Caco-2 (cell line): ENCODE data around the gene PAX7. TPM values are rescaled to one million over a fixed set of nuclear protein-coding genes. Genes with fewer than 3 reads are reported as not detected.

Source experiments
- BruUV-seq: library from RNA; stranded (reverse); fragments of 400-500 nt; replicated peaks from 2 replicates; lab custom pipeline; 2021; lab: Mats Ljungman, UMichigan
- CTCF ChIA-PET: fragments of 300-600 bp; sonication (Branson Sonifier 250); formaldehyde crosslinking; loops from one replicate; lab custom pipeline; 2022; ENCODE audit warnings: antibody characterized with exemption; lab: Charles Lee
- POLR2A ChIA-PET: fragments of 300-600 bp; sonication (Branson Sonifier 250); formaldehyde crosslinking; loops from one replicate; lab custom pipeline; 2022; ENCODE audit warnings: antibody characterized with exemption; lab: Charles Lee
- DNase-seq, 2 experiments: peaks; one replicate each; pipeline versions ENCODE4 v3.0.0 to v3.0.0-alpha.2; 2020 to 2022
- H3K27me3 ChIP-seq: replicated peaks from 2 replicates; pipeline ENCODE4 v1.6.0; 2011; ENCODE audit warnings: low read length; ENCODE audit not compliant: control insufficient read depth, insufficient read depth
- H3K36me3 ChIP-seq: 2 replicates; pipeline ENCODE4 v1.5.1; 2011; ENCODE audit warnings: low read length; ENCODE audit not compliant: control insufficient read depth, insufficient read depth
- H3K4me1 ChIP-seq: fragments of 250-450 bp; sonication (Bioruptor Pico); 2 replicates; pipeline ENCODE4 v1.5.1; 2020; ENCODE audit warnings: mild to moderate bottlenecking
- H3K4me3 ChIP-seq: 2 replicates; pipeline ENCODE4 v1.5.1; 2011; ENCODE audit warnings: low read depth, mild to moderate bottlenecking, control low read depth, low read length
- H3K9me3 ChIP-seq: fragments of 250-450 bp; sonication (Bioruptor Pico); 2 replicates; pipeline ENCODE4 v1.5.1; 2020; ENCODE audit warnings: mild to moderate bottlenecking, moderate library complexity
- H3K27ac Mint-ChIP-seq: one replicate; pipeline ENCODE4 v1.8.0; 2022; ENCODE audit warnings: mixed read lengths; ENCODE audit not compliant: unreplicated experiment
- H3K27me3 Mint-ChIP-seq: one replicate; pipeline ENCODE4 v1.8.0; 2022; ENCODE audit warnings: mixed read lengths; ENCODE audit not compliant: insufficient read depth, unreplicated experiment
- H3K36me3 Mint-ChIP-seq: one replicate; pipeline ENCODE4 v1.8.0; 2022; ENCODE audit warnings: mild to moderate bottlenecking, mixed read lengths; ENCODE audit not compliant: insufficient read depth, unreplicated experiment
- H3K4me1 Mint-ChIP-seq: one replicate; pipeline ENCODE4 v1.8.0; 2022; ENCODE audit warnings: low read depth, mixed read lengths; ENCODE audit not compliant: unreplicated experiment
- H3K4me3 Mint-ChIP-seq: one replicate; pipeline ENCODE4 v1.8.0; 2022; ENCODE audit warnings: mild to moderate bottlenecking, moderate library complexity, mixed read lengths; ENCODE audit not compliant: unreplicated experiment
- H3K9me3 Mint-ChIP-seq: one replicate; pipeline ENCODE4 v1.8.0; 2022; ENCODE audit warnings: mixed read lengths; ENCODE audit not compliant: unreplicated experiment
- intact Hi-C: fragments of 100-400 bp; cut with micrococcal nuclease; formaldehyde crosslinking; loops from one replicate; pipeline ENCODE4 v1.10.0; 2022; ENCODE audit not compliant: unreplicated experiment
- total RNA-seq: library from RNA; stranded (reverse); gene quantifications from 2 replicates; pipeline ENCODE4 v1.2.3, GENCODE V29; 2022
- TF ChIP-seq, protein P1 (sequence below), 2 experiments: fragments of 200-600 bp in 1 of 2; IDR thresholded peaks; 1 replicate in 1 of 2; 2 replicates in 1 of 2; pipeline versions ENCODE4 v1.5.1 to v1.8.0; 2011 to 2022; ENCODE audit warnings: antibody characterized with exemption in 1 of 2, control low read depth in 1 of 2, inconsistent platforms in 1 of 2, low read depth in 1 of 2, low read length in 1 of 2, mild to moderate bottlenecking in 1 of 2, moderate library complexity in 1 of 2; ENCODE audit not compliant: insufficient read depth in 1 of 2, severe bottlenecking in 1 of 2, unreplicated experiment in 1 of 2

The PAX7 gene
- total RNA-seq, 1 experiment from 2014 or later, result 0.18 TPM

DNA sequence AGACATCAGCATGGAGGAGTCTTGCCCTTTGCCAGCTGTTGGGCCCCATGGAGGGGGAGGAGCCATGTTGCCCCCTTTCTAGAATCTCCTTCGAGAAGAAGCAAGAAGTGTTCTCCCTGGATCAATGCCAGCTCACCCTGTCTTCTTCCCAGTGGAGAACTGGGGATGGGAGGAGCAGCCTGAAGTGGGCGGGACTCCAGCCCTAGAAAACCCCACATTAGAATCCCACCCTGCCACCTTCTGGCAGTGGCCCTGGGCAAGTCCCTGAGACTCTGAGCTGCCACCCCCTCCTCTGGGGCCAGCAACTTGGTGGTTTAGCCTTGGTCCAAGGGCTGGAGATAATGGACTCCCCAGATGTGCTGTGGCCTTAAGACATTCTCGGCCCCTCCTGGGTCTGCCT is 51.7 kb downstream of the PAX7 start:
- Histone ChIP-seq H3K9me3 (no peaks in the 10 kb centered on the region), H3K27me3 (no peaks in the 10 kb centered on the region; the same call in 1 of the 2 replicates), H3K36me3 (no peaks in the 10 kb centered on the region), H3K4me3 (no peak overlapping the region), H3K4me1 (no peaks in the 10 kb centered on the region)
- DNase-seq, result no peak
- intact Hi-C loops, result no loop called here
- POLR2A ChIA-PET, result no interaction called here
- CTCF ChIA-PET, result no interaction called here
- BruUV-seq, result no TSS peak
- H3K27me3 Mint-ChIP-seq, result peaks cover 9% of the 10 kb centered on the region
- peaks cover 6% of the 10 kb centered on the region for H3K36me3 Mint-ChIP-seq
- TF ChIP-seq, protein P1, sequence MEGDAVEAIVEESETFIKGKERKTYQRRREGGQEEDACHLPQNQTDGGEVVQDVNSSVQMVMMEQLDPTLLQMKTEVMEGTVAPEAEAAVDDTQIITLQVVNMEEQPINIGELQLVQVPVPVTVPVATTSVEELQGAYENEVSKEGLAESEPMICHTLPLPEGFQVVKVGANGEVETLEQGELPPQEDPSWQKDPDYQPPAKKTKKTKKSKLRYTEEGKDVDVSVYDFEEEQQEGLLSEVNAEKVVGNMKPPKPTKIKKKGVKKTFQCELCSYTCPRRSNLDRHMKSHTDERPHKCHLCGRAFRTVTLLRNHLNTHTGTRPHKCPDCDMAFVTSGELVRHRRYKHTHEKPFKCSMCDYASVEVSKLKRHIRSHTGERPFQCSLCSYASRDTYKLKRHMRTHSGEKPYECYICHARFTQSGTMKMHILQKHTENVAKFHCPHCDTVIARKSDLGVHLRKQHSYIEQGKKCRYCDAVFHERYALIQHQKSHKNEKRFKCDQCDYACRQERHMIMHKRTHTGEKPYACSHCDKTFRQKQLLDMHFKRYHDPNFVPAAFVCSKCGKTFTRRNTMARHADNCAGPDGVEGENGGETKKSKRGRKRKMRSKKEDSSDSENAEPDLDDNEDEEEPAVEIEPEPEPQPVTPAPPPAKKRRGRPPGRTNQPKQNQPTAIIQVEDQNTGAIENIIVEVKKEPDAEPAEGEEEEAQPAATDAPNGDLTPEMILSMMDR (IDR thresholded peaks at IDR 0.05; ENCODE audit: insufficient read depth in 1 of 2, low read depth in 1 of 2, low read length in 1 of 2, severe bottlenecking in 1 of 2, unreplicated experiment in 1 of 2), result no peak
- no peak overlapping the region for H3K27ac Mint-ChIP-seq
- no peak overlapping the region for H3K4me3 Mint-ChIP-seq
- no peaks in the 10 kb centered on the region for H3K4me1 Mint-ChIP-seq
- H3K9me3 Mint-ChIP-seq, result peaks cover 9% of the 10 kb centered on the region

DNA sequence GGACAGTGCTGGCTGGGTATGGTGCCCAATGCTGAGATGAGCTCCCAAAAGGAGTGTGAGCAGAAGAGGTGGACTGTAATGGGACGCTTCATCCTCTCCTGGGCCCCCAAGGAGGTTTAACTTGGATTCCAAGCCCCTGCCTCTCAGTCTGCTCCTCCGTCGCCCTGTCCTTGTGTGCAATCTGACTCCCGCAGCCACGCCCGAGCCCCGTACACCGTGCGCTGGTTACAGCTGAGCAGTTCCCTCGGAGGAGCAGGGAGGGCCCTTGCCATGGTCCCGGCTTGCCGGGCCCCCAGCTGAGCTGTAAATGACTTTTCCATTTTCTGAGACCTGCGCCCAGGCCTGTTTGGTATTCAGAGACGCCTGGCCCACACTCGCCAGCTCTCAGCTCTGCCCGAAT is 53.7 kb downstream of the PAX7 start:
- H3K4me1 Mint-ChIP-seq, result no peaks in the 10 kb centered on the region
- ChIA-PET CTCF (interaction anchor here (0.8 to 1.3 kb wide), 2 partner anchors 9 to 87 kb away, joined by 3 read pairs; no protein-coding TSS in a partner anchor), POLR2A (no interaction called here)
- no peak overlapping the region for H3K27ac Mint-ChIP-seq
- BruUV-seq, result no TSS peak
- H3K4me3 Mint-ChIP-seq, result no peak overlapping the region
- intact Hi-C loops, result no loop called here
- H3K36me3 ChIP-seq, result no peaks in the 10 kb centered on the region
- DNase-seq, result no peak
- no peaks in the 10 kb centered on the region for H3K9me3 ChIP-seq
- peaks cover 9% of the 10 kb centered on the region for H3K9me3 Mint-ChIP-seq
- H3K4me1 ChIP-seq, result no peaks in the 10 kb centered on the region
- H3K27me3 Mint-ChIP-seq, result peaks cover 8% of the 10 kb centered on the region
- peaks cover 6% of the 10 kb centered on the region for H3K36me3 Mint-ChIP-seq
- H3K27me3 ChIP-seq, result no peaks in the 10 kb centered on the region; the same call in 1 of the 2 replicates
- TF ChIP-seq, protein P1 (IDR thresholded peaks at IDR 0.05; ENCODE audit: insufficient read depth in 1 of 2, low read depth in 1 of 2, low read length in 1 of 2, severe bottlenecking in 1 of 2, unreplicated experiment in 1 of 2), result no peak
- H3K4me3 ChIP-seq, result no peak overlapping the region

DNA sequence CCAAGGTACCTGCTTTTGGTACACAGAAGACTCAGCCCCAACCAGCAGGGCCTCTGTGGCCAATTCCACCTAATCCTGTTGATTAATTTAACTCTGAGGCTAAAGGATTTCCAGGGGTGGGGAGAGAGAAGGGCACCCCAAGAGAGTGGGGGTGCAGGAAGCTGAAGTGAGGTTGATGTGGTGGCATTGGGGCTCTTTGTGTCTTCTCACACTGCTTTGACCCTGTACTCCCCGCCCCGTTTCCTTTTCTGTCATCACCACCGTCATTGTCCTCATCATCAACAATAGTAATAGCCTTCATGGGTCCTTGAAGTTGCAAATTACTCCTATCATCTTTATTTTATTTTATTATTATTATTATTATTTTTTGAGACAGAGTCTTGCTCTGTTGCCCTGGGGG is 55.9 kb downstream of the PAX7 start:
- DNase-seq, result no peak
- TF ChIP-seq, protein P1 (IDR thresholded peaks at IDR 0.05; ENCODE audit: insufficient read depth in 1 of 2, low read depth in 1 of 2, low read length in 1 of 2, severe bottlenecking in 1 of 2, unreplicated experiment in 1 of 2), result no peak
- ChIA-PET POLR2A (no interaction called here), CTCF (no interaction called here)
- H3K9me3 Mint-ChIP-seq, result peaks cover 2% of the 10 kb centered on the region
- H3K36me3 Mint-ChIP-seq, result peaks cover under 1% of the 10 kb centered on the region
- H3K27ac Mint-ChIP-seq, result no peak overlapping the region
- BruUV-seq, result no TSS peak
- H3K4me3 Mint-ChIP-seq, result no peak overlapping the region
- H3K4me3 ChIP-seq, result no peak overlapping the region
- no peaks in the 10 kb centered on the region for H3K36me3 ChIP-seq
- H3K27me3 ChIP-seq, result no peaks in the 10 kb centered on the region; the same call in 1 of the 2 replicates
- no peaks in the 10 kb centered on the region for H3K4me1 Mint-ChIP-seq
- peaks cover 9% of the 10 kb centered on the region for H3K27me3 Mint-ChIP-seq
- no peaks in the 10 kb centered on the region for H3K9me3 ChIP-seq
- intact Hi-C loops, result no loop called here
- no peaks in the 10 kb centered on the region for H3K4me1 ChIP-seq
